HG03378 (cell line): ENCODE measurements around the gene PYDC2.
"Not testable (repeated sequence)": the region's sequence is repeated elsewhere in the genome, so short reads cannot be mapped to it uniquely, and the experiment has no call there.

Source experiments
- ATAC-seq: cut with Tn5 transposase; IDR thresholded peaks from one replicate; pipeline ENCODE4 v1.9.1; 2021; ENCODE audit warnings: mild to moderate bottlenecking, moderate library complexity; ENCODE audit not compliant: unreplicated experiment

Gene PYDC2

GRCh38 chr3:191460360-191460759 is 603 bp upstream of the PYDC2 start:
- no peak for ATAC-seq

GRCh38 chr3:191470080-191470479 is 9.1 kb downstream of the PYDC2 start:
- ATAC-seq: no peak

- ATAC-seq: no peak
Observed at GRCh38 chr3:191470545-191470944, 9.6 kb downstream of the PYDC2 start.

DNA sequence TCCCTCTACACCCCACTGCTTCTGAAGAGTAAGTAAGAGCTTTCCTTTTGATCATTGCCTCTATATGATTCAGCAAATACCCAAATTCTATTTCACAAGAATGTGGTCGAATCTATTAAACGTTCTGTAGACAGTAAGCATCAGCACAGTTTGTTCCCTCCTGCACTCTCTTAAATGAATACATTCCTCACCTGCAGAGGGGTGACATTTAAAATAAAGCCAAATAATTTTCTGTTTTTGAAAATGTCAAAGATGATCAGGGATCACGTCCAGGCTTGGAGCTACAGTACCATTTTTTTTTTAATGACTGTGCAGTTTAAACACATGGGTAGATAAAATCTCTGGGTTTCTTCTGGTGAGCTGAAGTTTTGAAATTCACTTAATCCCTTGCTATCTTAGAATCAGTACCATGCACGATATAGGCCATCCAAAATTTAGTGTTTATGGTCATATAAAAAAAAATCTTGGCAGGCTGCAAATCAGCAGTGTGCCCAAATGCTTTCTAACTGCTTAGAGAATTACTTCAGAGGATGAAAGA is 12.8 kb downstream of the PYDC2 start:
- ATAC-seq: no peak

DNA sequence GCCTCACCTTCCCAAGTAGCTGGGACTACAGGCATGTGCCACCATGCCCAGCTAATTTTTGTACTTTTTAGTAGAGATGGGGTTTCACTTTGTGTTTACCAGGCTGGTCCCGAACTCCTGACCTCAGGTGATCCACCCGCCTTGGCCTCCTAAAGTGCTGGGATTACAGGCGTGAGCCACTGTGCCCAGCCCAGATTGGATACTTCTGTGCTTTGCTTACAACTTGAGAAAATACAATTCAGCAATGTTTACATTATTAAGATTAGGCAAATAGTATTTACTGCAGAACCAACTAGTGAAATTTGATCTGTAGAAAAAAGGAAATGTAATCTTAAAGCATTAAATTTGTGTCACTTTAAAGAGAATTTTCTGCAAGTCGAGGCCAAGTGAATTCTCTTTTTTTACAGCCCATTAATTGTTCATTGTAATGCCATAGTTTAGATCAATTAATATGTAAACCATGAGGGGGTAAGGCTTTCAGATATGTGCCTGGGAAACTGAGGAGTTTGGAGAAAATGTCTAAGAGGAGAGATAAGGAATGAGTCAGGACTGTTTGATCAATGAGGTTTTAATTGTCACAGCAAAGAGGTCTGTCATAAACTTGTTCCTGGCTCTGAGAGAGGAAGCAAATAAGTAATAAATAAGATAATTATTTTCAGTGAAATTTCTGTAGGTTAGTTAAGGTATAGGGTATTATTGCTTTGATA is 15.3 kb downstream of the PYDC2 start:
- no peak for ATAC-seq

- ATAC-seq: not testable (repeated sequence)
Observed at GRCh38 chr3:191483994-191484393, 23.0 kb downstream of the PYDC2 start.

- ATAC-seq: no peak
Observed at GRCh38 chr3:191484461-191484860, 23.5 kb downstream of the PYDC2 start.

- ATAC-seq: no peak
Observed at GRCh38 chr3:191492601-191493000, 31.6 kb downstream of the PYDC2 start.

DNA sequence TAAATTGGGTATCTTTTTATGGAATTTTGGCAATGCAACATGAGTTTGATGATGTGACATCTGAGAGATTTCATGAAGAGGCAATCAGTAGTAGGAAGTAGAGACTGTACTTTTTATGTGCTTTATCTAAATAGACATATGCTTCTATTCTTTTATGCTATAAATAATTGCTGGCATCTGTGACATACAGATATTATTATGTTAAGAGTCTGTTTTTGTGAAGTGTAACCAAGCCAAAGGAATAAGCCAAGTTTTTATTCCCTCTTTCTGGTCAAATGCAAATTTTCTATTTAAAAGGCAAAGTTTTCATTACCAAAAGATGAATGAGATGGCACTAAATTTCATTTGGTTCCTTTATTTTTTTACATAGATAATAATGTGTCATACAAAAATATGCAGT is 32.4 kb downstream of the PYDC2 start:
- no peak for ATAC-seq

- ATAC-seq: no peak
Observed at GRCh38 chr3:191499307-191500080, 38.5 kb downstream of the PYDC2 start.

- ATAC-seq: no peak
Observed at GRCh38 chr3:191500892-191501291, 39.9 kb downstream of the PYDC2 start.

GRCh38 chr3:191502583-191502982 is 41.6 kb downstream of the PYDC2 start:
- no peak for ATAC-seq

DNA sequence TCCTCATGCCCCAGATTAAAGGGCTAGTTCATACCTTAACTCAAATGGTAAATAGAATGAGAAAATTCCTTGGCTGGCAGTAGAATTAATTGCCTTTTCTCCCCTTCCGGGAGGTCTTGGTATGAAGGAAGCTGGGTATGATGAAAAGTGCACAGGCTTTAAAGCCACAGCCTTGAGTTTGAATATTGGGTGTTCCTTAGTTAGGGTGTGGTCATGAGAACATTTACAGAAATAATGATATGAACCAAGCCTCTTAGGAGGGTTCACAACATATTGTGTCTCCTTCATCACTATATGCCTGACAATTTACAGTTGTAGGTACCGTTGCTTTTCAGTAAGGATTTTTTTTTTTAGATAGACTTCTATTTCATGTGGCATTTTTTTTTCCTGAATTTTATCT is 48.1 kb downstream of the PYDC2 start:
- no peak for ATAC-seq
